ENCODE data around the gene RANBP10.

RANBP10 gene

DNA sequence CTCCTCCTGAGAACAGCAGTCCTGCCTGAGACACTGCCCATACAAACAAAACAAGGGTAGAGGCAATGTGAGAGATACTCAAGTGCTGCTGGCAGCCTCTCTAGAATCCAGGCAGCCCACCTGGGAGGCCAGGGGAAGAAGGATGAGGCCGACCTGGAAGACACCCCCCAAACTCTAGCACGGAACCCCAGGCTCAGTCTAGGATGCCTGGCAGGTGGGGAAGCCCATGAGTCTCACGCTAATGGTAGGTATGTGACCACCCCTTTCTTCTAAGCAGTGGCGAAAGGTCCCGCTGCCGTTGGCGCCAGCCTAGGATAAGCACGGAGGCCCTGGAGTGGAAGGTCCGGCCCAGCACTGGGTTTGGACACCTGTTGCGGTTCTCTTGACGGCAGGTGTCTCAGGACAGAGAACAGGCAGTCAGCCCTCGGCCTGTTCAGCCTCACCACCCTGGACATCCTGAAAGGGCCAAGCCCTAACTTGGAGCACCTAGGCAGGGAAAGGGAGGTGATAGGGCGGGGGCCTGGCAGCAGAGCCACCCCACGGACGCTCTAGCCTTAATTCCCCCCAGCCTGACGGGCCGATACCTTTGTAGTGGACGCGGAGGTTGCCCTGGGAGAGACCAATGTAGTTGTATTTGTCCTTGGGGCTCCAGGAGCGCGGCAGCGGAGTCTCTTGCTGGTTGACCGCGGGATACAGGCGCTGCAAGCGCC lies 487 bp downstream of the RANBP10 start:
- peak overlapping the region; percentile 45; the same call in 1 of the 2 replicates for H2AFZ ChIP-seq (ENCODE audit: low read length)
- H3K9ac ChIP-seq (ENCODE audit: low read depth, low read length, poor library complexity, severe bottlenecking): peak overlapping the region; percentile 85
- TF ChIP-seq, protein P1, sequence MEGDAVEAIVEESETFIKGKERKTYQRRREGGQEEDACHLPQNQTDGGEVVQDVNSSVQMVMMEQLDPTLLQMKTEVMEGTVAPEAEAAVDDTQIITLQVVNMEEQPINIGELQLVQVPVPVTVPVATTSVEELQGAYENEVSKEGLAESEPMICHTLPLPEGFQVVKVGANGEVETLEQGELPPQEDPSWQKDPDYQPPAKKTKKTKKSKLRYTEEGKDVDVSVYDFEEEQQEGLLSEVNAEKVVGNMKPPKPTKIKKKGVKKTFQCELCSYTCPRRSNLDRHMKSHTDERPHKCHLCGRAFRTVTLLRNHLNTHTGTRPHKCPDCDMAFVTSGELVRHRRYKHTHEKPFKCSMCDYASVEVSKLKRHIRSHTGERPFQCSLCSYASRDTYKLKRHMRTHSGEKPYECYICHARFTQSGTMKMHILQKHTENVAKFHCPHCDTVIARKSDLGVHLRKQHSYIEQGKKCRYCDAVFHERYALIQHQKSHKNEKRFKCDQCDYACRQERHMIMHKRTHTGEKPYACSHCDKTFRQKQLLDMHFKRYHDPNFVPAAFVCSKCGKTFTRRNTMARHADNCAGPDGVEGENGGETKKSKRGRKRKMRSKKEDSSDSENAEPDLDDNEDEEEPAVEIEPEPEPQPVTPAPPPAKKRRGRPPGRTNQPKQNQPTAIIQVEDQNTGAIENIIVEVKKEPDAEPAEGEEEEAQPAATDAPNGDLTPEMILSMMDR (conservative IDR thresholded peaks at IDR 0.05; ENCODE audit: low read length): no peak
- TF ChIP-seq EZH2phosphoT487 (IDR thresholded peaks at IDR 0.05; ENCODE audit: borderline replicate concordance): no peak

GRCh38 chr16:67804853-67805542 lies 1.4 kb downstream of the RANBP10 start:
- peaks cover 41% of the 10 kb centered on the region for H4K20me1 ChIP-seq (ENCODE audit: insufficient read depth, low read length, poor library complexity, severe bottlenecking)
- no peaks in the 10 kb centered on the region for H3K9me3 ChIP-seq (ENCODE audit: insufficient read depth, low read depth, low read length)
- no peaks in the 10 kb centered on the region for H3F3A ChIP-seq (ENCODE audit: low read depth)
- no peak for TF ChIP-seq EZH2phosphoT487 (IDR thresholded peaks at IDR 0.05; ENCODE audit: borderline replicate concordance)
- TF ChIP-seq, protein P1 (conservative IDR thresholded peaks at IDR 0.05; ENCODE audit: low read length): no peak
- H3K9ac ChIP-seq (ENCODE audit: low read depth, low read length, poor library complexity, severe bottlenecking): peak overlapping the region; percentile 85
- no peaks in the 10 kb centered on the region for H3K36me3 ChIP-seq (ENCODE audit: insufficient read depth, low read length)
- H3K4me2 ChIP-seq (ENCODE audit: low read depth, low read length, poor library complexity, severe bottlenecking): peak overlapping the region; percentile 98
- peaks cover 62% of the 10 kb centered on the region for H3K79me2 ChIP-seq (ENCODE audit: insufficient read depth, low read length)
- no peak overlapping the region for H2AFZ ChIP-seq (ENCODE audit: low read length)
- H3K9me2 ChIP-seq (replicated peaks; ENCODE audit: low read depth, low read length): no peaks in the 10 kb centered on the region
- H3K27me3 ChIP-seq (ENCODE audit: insufficient read depth, low read length, poor library complexity, severe bottlenecking): no peaks in the 10 kb centered on the region
- peaks cover 57% of the 10 kb centered on the region for H3K4me1 ChIP-seq (ENCODE audit: insufficient read depth, low read length, poor library complexity, severe bottlenecking)
- peak overlapping the region; percentile 93 for H3K4me3 ChIP-seq (ENCODE audit: low read length, poor library complexity, severe bottlenecking)

More for the DNA sequence above, 487 bp downstream of the RANBP10 start:
- Histone ChIP-seq H3K9me3 (ENCODE audit: insufficient read depth, low read depth, low read length) (no peaks in the 10 kb centered on the region), H3F3A (ENCODE audit: low read depth) (no peaks in the 10 kb centered on the region), H4K20me1 (ENCODE audit: insufficient read depth, low read length, poor library complexity, severe bottlenecking) (peaks cover 38% of the 10 kb centered on the region), H3K9me2 (replicated peaks; ENCODE audit: low read depth, low read length) (no peaks in the 10 kb centered on the region), H3K4me1 (ENCODE audit: insufficient read depth, low read length, poor library complexity, severe bottlenecking) (peaks cover 48% of the 10 kb centered on the region), H3K79me2 (ENCODE audit: insufficient read depth, low read length) (peaks cover 54% of the 10 kb centered on the region), H3K27me3 (ENCODE audit: insufficient read depth, low read length, poor library complexity, severe bottlenecking) (no peaks in the 10 kb centered on the region), H3K36me3 (ENCODE audit: insufficient read depth, low read length) (no peaks in the 10 kb centered on the region), H3K4me3 (ENCODE audit: low read length, poor library complexity, severe bottlenecking) (peak overlapping the region; percentile 93), H3K4me2 (ENCODE audit: low read depth, low read length, poor library complexity, severe bottlenecking) (peak overlapping the region; percentile 98)

DNA sequence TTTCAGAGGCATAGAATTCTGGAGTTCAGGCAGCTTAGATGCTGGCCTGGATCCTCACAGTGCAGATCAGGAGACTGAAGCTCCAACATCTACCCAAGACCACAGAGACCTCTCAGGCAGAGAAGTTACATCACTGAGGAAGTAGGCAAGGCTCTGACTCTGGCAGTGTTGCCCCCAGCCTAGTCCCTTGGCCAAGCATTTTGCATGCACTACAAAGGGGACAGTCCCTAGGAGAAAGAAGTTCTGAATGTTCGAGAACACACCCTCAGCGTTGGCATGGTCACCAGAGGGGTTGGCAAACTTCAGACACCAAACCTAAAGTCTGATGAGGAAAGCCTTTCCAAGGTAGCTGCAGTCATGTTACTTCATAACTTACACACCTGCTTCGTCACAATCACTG lies 2.5 kb downstream of the RANBP10 start:
- Histone ChIP-seq H3K79me2 (ENCODE audit: insufficient read depth, low read length) (peaks cover 70% of the 10 kb centered on the region), H3K9me2 (replicated peaks; ENCODE audit: low read depth, low read length) (no peaks in the 10 kb centered on the region), H3K4me2 (ENCODE audit: low read depth, low read length, poor library complexity, severe bottlenecking) (peak overlapping the region; percentile 98), H3K4me3 (ENCODE audit: low read length, poor library complexity, severe bottlenecking) (peak overlapping the region; percentile 93), H3K27me3 (ENCODE audit: insufficient read depth, low read length, poor library complexity, severe bottlenecking) (no peaks in the 10 kb centered on the region), H3K36me3 (ENCODE audit: insufficient read depth, low read length) (no peaks in the 10 kb centered on the region), H3F3A (ENCODE audit: low read depth) (no peaks in the 10 kb centered on the region), H2AFZ (ENCODE audit: low read length) (no peak overlapping the region), H3K9me3 (ENCODE audit: insufficient read depth, low read depth, low read length) (no peaks in the 10 kb centered on the region), H3K4me1 (ENCODE audit: insufficient read depth, low read length, poor library complexity, severe bottlenecking) (peaks cover 57% of the 10 kb centered on the region), H3K9ac (ENCODE audit: low read depth, low read length, poor library complexity, severe bottlenecking) (peak overlapping the region; percentile 85), H4K20me1 (ENCODE audit: insufficient read depth, low read length, poor library complexity, severe bottlenecking) (peaks cover 41% of the 10 kb centered on the region)
- TF ChIP-seq EZH2phosphoT487 (IDR thresholded peaks at IDR 0.05; ENCODE audit: borderline replicate concordance): no peak
- TF ChIP-seq, protein P1 (conservative IDR thresholded peaks at IDR 0.05; ENCODE audit: low read length): no peak

All from Loucy (cell line).